Middle frontal gyrus (tissue), 1 donor: ENCODE measurements around the gene PGAP3.
A peak's percentile ranks its signal among the peaks of the same experiment; 100 is the strongest.
"Not testable (repeated sequence)": the region's sequence is repeated elsewhere in the genome, so short reads cannot be mapped to it uniquely, and the experiment has no call there.

Source experiments
- DNase-seq: peaks from one replicate; pipeline ENCODE4 v3.0.0-alpha.2; 2015; ENCODE audit warnings: low spot score; ENCODE audit errors: extremely low spot score

Gene PGAP3, protein sequence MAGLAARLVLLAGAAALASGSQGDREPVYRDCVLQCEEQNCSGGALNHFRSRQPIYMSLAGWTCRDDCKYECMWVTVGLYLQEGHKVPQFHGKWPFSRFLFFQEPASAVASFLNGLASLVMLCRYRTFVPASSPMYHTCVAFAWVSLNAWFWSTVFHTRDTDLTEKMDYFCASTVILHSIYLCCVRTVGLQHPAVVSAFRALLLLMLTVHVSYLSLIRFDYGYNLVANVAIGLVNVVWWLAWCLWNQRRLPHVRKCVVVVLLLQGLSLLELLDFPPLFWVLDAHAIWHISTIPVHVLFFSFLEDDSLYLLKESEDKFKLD

DNA sequence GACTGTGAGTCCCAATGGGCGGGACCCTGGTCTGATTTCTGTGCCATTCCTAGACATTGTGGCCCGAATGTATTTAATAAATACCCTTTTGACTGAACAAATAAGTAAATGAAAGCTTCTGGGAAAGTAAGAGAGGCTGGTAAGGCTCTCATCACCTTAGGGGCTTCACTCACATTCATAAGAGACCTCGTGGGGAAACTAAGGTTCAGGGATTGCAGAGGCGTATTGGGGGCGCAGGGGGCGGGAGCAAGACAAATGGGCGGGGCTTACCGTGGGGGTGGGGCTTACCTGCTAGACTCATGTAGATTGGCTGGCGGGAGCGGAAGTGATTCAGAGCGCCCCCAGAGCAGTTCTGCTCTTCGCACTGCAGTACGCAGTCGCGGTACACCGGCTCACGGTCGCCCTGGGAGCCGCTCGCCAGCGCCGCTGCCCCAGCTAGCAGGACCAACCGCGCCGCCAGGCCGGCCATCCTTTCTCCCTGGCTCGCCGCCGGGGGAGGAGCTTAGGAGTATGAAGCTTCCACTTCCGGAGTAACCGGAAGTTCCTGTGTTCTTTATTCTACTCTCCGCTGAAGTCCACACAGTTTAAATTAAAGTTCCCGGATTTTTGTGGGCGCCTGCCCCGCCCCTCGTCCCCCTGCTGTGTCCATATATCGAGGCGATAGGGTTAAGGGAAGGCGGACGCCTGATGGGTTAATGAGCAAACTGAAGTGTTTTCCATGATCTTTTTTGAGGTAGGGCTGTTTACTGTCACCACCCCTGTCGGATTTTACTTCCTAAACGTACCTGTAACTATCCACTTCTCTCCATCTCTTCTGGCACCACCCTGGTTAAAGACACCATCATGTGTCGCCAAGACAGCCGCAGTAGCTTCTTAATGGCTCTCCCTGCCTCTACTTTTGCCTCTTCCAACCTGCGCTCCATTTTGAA is at the start of gene PGAP3:
Gene PGAP3 (minus strand): TSS at position 512 of the 929 bp plus-strand sequence. CDS start 43 bp downstream, at position 469.
- DNase-seq: peak; percentile 81

DNA sequence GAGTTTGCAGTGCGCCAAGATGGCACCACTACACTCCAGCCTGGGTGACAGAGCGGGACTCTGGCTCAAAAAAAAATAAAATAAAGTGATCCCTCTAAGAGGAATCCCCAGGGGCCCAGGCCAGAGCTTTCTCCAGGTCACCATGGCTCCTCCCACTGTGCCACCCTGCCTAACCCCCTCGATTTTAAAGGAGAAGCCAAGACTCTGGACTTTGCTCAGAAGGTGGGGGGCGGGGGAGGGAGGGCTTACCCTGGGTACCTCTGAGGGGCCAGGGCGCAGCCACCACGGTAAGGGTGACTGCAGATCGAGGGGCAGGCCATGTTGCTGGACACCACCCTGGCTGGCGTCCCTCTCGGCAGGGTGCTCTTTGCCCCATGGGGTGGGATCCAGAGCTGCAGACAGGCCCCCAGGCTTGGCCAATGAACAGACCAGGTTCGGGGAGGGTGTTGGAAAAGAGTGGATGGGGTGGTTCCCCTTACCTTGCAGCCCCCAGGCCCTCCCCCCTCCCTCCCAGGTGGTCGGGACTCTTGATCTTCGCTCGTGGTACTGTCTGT is 49.4 kb upstream of the PGAP3 start:
- DNase-seq: no peak

DNA sequence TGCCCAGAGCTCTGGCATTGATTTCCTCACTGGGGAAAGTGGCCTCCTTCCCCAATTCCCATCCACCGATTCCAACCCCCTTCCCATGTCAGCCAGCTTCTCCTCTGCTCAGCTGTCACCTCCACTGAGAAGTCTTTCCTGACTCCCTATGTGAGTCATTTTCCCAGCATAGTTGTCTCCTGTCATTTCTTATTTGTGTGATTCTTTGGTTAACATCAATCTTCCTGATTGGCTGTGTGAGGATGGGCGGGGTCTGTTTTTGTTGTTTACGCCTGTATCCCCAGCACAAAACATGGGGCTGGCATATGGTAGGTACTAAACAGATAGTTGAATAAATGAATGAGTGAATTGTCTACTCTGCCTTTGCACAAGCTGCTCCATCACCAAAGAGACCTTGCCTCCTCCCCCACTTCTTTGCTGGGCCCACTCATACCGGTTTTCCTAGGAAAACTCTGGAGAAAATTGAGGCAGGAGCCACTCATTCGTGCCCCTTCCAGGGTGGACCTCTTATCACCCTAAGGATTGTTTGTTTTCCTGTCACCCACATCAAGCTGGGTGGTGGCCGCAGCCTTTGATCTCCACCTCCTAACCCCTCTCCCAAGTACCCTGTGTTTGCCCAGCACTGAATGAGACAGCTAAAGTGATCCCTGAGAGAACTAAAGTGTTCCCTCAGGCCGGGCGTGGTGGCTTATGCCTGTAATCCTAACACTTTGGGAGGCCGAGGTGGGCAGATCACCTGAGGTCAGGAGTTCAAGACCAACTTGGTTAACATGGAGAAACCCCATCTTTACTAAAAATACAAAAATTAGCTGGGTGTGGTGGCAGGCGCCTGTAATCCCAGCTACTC is 48.7 kb upstream of the PGAP3 start:
- no peak for DNase-seq

DNA sequence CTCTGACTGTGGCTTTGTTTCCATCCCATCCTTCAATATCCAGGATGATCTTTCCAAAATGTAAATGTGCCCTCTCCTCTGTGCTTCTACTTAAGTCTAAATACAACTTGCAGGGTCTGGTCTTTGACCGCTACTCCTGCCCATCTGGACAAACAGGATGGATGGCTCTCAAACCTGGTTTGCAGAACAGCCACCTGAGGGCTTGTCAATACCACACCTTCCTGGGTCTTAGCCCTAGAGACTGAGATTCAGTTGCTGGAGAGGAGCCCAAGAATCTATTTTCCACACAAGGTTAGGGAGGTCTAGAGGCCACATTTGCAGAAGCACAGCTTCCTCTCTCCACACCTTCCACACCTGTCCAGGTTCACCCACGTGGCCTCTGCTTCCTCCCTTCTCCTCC is 48.0 kb upstream of the PGAP3 start:
- no peak for DNase-seq

DNA sequence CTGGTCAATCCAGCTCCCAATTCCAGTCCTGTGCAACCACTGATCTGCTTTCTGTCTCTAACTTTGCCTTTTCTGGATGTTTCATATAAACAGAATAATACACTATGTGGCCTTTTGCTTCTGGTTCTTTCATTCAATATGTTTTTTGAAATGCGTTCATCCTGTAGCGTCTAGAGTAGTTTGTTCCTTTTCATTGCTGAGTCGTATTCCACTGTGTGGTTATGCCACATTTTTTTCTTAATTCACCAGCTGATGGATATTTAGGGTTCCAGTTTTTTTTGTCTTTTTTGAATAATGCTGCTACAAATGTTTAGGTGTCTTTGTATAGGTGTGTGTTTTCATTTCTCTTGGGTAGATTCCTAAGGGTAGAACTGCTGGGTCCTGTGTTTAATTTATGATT is 44.7 kb upstream of the PGAP3 start:
- DNase-seq: no peak

DNA sequence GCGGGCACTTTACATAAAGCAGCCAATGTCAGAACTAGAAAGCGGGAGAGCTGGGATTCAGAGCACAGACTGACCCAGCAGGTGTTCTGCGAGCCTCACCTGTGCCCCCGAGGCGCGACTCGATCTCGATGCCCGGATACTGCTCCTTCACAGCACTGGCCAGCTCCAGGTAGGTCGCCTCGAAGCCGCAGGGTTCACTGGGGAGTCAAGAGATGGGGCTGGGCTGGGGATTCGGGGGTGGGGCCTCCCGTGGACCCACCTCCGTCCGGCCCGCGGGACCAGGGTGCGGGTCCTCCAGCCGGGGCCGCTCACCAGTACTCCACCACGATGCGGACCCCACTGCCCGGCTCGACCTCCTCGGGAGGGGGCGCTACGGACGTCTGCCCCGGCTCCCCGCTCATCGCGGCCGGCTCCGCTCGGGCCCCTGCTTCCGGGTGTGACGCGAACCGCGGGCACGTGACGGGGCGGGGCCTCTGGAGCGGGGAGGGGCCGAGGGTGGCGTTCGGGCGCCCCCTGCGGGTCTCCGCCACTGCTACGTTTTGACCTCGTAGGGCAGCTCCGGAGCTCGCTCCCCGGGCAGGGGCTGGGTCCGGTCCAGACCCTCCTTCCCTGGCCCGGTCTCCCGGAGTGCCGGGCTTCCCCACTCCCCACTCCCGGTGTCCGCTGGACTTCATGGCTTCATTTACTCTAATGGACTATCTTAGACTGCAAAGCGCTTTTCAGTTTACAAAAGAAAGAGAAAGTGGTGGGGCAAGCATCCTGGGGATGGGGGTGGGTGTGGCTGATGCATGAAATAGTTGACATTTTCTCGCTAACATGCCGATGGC is 42.5 kb upstream of the PGAP3 start, which contains the start of gene MIEN1:
Gene MIEN1 (minus strand): TSS at position 438 of the 827 bp plus-strand sequence. CDS start 37 bp downstream, at position 401.
- DNase-seq: peak; percentile 82

DNA sequence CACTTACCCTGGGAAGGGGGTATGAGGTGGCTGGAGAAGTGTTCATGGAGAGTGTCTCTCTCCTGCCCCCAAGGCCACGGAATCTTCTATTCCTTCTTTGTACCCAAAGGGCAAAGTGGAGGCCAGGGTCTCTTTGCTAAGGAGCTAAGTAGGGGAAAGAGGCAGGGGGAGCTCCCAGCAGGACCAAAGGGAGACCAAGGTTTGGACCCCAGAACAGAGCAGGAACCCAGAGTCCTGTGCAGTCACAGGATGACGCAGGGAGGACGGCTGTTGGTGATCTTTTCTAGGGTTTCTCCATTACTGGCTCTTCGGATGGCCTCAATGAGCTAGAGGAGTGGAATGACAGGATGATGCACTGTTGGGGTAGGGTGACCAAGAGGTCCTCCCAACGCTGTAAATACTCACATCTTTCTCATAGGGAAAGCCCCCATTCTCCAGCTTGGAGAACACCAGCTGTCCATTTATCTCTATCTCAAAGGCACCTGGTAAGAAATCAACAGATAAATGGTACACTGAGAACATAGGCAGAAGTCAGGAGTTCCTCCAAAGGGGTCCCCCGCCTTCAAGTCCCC is 41.5 kb upstream of the PGAP3 start:
- no peak for DNase-seq

DNA sequence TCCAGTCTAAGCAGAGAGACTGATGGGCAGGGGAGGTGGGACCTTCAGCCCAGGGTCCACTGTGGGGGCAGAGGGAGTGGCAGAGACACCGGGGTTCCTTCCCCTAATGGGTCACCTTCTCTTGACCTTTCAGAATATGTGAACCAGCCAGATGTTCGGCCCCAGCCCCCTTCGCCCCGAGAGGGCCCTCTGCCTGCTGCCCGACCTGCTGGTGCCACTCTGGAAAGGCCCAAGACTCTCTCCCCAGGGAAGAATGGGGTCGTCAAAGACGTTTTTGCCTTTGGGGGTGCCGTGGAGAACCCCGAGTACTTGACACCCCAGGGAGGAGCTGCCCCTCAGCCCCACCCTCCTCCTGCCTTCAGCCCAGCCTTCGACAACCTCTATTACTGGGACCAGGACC is 39.7 kb upstream of the PGAP3 start:
- no peak for DNase-seq

DNA sequence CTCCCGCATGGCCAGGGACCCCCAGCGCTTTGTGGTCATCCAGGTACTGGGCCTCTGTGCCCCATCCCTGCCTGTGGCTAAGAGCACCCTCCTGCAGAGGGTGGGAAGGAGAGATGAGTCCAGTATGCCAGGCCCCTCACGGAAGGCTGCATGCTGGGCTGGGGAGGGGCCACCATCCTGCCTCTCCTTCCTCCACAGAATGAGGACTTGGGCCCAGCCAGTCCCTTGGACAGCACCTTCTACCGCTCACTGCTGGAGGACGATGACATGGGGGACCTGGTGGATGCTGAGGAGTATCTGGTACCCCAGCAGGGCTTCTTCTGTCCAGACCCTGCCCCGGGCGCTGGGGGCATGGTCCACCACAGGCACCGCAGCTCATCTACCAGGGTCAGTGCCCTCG is 38.8 kb upstream of the PGAP3 start:
- DNase-seq: no peak

DNA sequence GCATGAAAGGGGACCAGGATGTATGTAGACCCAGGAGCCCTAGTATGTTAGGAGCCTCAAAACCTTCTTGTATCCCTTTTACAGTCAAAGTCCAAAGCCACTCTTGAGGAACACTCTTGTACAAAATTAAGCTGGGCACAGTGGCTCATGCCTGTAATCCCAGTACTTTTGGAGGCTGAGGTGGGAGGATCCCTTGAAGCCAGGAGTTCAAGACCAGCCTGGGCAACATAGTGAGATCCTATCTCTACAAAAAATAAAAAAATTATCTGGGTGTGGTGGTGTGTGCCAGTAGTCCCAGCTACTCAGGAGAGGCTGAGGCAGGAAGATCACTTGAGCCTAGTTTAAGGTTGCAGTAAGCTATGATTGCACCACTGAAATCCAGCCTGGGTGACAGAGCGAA is 38.1 kb upstream of the PGAP3 start:
- DNase-seq: not testable (repeated sequence)

DNA sequence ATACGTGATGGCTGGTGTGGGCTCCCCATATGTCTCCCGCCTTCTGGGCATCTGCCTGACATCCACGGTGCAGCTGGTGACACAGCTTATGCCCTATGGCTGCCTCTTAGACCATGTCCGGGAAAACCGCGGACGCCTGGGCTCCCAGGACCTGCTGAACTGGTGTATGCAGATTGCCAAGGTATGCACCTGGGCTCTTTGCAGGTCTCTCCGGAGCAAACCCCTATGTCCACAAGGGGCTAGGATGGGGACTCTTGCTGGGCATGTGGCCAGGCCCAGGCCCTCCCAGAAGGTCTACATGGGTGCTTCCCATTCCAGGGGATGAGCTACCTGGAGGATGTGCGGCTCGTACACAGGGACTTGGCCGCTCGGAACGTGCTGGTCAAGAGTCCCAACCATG is 36.9 kb upstream of the PGAP3 start:
- no peak for DNase-seq

DNA sequence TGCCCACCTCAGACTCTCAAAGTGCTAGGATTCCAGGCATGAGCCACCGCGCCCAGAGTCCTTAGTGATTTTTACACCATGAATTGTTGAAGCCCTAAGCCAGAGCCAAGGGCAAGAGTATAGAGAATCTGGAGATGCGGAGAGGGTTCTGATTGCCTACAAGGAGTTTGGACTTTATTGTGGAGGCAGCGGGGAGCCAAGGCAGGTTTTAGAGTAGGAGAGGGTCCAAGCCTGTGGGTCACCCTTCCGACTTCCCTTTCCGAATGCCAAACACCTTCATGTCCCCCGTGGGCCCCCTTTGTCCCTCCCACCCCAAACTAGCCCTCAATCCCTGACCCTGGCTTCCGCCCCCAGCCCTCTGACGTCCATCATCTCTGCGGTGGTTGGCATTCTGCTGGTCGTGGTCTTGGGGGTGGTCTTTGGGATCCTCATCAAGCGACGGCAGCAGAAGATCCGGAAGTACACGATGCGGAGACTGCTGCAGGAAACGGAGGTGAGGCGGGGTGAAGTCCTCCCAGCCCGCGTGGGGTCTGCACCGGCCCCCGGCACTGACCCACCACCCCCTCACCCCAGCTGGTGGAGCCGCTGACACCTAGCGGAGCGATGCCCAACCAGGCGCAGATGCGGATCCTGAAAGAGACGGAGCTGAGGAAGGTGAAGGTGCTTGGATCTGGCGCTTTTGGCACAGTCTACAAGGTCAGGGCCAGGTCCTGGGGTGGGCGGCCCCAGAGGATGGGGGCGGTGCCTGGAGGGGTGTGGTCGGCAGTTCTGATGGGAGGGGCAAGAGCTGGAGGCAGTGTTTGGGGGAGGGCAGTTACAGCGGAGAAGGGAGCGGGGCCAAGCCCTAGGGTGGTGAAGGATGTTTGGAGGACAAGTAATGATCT is 35.4 kb upstream of the PGAP3 start:
- no peak for DNase-seq

DNA sequence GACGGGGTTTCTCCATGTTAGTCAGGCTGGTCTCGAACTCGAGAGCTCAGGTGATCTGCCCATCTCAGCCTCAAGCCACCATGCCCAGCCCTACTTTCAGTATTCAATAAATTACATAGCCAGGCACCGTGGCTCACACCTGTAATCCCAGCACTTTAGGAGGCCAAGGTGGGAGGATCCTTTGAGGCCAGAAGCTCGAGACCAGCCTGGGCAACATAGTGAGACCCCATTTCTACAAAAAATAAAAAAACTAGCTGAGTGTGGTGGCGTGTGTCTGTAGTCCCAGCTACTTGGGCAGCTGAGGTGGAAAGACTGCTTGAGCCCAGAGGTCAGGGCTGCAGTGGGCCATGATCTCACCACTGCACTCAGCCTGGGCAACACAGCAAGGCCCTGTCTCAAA is 34.2 kb upstream of the PGAP3 start:
- no peak for DNase-seq

DNA sequence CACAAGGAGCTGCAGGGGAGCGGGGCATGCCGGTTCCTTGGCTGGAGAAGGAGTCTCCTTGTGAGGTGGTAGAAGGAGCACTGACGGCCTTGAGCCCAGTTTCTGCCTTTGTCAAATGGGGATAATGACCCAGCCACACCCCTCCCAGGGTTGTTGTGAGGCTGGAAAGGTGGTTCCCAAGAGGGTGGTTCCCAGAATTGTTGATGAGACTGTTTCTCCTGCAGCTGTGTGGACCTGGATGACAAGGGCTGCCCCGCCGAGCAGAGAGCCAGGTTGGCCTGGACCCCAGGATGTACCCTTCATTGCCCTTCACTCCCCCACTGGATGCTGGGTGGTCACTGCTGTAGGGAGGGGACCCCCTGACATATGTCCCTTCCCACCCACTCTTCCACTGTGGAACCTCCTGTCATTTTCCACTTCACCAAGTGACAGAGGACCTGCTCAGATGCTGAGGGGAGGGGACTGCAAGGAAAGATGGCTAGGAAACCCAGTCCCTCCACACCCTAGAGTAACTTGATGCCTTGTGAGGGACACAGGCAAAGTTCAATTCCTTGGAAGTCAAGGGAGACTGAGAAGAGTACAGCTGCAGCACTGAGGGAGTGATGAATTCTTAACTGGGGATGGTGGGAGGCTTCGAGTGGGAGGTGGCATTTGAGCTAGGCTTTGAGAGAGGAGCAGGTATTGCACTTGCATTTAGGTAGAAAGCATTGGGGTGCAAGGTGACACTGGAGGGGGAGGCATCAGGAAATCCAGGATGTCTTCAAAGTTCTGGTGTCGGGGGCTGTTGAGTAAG is 31.9 kb upstream of the PGAP3 start:
- no peak for DNase-seq

DNA sequence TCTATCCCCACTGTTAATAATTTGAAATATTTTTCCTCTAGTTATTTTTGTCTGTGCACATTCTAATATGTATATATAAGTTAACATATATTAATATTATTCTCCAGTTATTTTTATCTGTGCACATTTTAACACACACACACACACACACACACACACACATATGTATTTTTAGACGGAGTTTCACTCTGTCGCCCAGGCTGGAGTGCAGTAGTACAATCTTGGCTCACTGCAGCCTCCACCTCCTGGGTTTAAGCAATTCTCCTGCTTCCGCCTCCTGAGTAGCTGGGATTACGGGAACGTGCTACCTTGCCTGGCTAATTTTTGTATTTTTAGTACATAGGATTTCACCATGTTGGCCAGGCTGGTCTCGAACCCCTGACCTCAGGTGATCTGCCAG is 29.8 kb upstream of the PGAP3 start:
- no peak for DNase-seq

DNA sequence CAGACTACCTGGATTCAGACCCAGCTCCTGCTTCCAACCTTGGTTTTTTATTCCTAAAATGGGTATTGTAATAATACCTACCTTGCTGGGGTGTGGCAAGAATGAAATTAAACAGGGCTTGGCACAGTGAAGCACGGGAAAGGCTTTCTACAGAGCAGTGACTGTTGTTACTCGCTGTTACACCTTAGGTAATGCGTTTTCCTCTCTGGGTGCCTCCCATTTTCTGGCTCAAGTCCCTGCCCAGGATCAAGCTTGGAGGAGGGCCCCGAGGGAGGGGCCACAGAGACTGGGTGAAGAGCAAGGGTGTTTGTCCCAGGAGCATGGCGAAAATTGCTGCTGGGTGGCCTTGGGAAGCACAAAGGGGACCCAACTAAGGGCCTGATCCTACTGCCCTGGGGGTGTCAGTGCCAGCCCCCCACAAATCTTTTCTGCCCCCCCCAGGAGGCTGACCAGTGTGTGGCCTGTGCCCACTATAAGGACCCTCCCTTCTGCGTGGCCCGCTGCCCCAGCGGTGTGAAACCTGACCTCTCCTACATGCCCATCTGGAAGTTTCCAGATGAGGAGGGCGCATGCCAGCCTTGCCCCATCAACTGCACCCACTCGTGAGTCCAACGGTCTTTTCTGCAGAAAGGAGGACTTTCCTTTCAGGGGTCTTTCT is 29.2 kb upstream of the PGAP3 start:
- DNase-seq: no peak

DNA sequence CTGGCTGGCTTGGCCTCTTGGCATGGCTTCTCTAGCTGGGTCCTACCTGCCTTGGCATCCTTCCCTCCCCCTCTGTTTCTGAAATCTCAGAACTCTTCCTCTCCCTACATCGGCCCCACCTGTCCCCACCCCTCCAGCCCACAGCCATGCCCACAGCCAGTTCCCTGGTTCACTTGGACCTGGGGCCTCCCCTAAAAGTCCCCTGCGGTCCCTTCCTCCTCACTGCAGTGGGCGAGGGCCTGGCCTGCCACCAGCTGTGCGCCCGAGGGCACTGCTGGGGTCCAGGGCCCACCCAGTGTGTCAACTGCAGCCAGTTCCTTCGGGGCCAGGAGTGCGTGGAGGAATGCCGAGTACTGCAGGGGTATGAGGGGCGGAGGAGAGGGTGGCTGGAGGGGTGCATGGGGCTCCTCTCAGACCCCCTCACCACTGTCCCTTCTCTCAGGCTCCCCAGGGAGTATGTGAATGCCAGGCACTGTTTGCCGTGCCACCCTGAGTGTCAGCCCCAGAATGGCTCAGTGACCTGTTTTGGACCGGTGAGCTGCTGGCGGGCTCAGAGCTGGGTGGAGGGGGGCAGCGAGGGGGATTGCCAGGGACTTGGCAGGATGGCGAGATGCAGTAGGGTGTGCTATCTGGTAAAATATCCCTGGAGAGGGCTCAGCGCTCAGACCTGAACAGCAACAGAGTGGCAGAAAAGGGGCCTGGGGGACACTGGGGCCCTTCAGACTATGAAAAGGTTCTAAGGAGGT is 28.4 kb upstream of the PGAP3 start:
- DNase-seq: no peak
